ENCODE data around the gene KIAA2012.

Gene KIAA2012

DNA sequence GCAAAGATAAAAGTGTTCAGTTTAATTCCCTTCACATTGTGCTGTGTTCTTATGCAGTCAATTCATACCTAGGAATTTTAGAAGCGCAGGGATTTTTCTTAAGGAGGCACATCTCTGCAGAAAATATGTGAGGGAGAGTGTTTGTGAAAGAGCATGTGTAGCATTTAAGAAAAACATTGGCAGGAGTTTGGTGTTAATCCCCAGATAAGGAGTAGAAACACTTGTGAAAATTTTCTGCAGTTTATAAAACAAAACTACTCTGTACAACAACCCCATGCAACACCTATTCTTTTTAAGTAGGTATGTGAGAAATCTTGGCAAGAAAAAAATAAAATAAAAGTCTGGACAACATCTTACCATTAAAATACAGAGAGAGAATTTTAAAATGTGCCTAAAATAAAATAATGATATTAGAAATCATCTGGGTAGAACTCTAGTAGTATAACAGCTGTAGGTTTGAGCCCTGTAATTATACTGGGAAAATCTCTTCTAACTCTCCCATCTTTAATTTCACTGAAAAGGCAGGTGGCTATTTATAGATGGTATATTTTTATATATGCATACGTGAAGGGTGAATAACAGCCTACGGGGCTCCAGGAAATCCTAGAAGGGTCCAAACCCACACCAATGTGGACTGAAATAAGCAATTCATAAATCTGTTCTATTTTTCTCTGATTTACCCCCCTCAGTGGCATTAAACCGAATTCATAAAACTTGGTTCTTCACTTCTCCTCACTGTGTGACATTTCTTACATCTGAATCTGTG, 32.8 kb upstream of the KIAA2012 start:
- Histone ChIP-seq H3K79me2 (ENCODE audit: insufficient read depth, low read length) (no peaks in the 10 kb centered on the region), H3K4me2 (ENCODE audit: insufficient read depth, low read length) (no peak overlapping the region), H3K4me3 (ENCODE audit: low read depth in 1 of 2, low read length in 2 of 2) (no peak overlapping the region), H3K9me3 (ENCODE audit: insufficient read depth, low read length, severe bottlenecking) (no peaks in the 10 kb centered on the region), H4K20me1 (ENCODE audit: insufficient read depth, low read length) (no peaks in the 10 kb centered on the region), H3K36me3 (ENCODE audit: insufficient read depth, low read length) (no peaks in the 10 kb centered on the region), H3K9ac (ENCODE audit: low read depth, low read length) (no peak overlapping the region), H3K27me3 (ENCODE audit: insufficient read depth, low read length, poor library complexity) (peaks cover 26% of the 10 kb centered on the region), H2AFZ (ENCODE audit: low read depth, low read length) (no peak overlapping the region), H3K4me1 (ENCODE audit: insufficient read depth, low read length) (no peaks in the 10 kb centered on the region), H3K27ac (ENCODE audit: low read length) (no peak overlapping the region)
- ATAC-seq (ENCODE audit: insufficient read depth, low read depth) (no peak), DNase-seq (no peak)
- TF ChIP-seq EZH2 (IDR thresholded peaks at IDR 0.05; ENCODE audit: borderline replicate concordance, low read depth, low read length, severe bottlenecking), result no peak
- TF ChIP-seq, protein P1, sequence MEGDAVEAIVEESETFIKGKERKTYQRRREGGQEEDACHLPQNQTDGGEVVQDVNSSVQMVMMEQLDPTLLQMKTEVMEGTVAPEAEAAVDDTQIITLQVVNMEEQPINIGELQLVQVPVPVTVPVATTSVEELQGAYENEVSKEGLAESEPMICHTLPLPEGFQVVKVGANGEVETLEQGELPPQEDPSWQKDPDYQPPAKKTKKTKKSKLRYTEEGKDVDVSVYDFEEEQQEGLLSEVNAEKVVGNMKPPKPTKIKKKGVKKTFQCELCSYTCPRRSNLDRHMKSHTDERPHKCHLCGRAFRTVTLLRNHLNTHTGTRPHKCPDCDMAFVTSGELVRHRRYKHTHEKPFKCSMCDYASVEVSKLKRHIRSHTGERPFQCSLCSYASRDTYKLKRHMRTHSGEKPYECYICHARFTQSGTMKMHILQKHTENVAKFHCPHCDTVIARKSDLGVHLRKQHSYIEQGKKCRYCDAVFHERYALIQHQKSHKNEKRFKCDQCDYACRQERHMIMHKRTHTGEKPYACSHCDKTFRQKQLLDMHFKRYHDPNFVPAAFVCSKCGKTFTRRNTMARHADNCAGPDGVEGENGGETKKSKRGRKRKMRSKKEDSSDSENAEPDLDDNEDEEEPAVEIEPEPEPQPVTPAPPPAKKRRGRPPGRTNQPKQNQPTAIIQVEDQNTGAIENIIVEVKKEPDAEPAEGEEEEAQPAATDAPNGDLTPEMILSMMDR (IDR thresholded peaks at IDR 0.05; ENCODE audit: borderline replicate concordance, extremely low read depth, low read length, poor library complexity, severe bottlenecking), result no peak

DNA sequence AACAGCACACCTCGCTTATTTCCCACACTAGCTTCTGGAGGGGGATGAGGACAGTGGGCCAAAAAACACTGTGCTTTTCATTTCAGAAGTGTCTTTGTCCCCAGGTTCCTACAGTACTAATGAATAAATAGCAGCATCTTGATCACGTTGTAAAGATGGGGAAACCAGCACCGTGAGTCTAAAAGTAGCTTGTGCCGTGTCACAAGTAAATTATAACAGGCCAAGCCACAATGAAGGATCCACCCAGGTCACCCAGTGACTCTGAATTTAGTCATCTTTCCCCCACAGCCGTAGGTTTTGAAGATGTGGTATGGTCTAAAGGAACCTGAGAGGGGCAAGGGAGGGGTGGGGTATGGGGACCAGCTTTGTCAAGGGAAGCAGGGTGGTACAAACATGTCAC, 30.6 kb upstream of the KIAA2012 start:
- Histone ChIP-seq H3K36me3 (ENCODE audit: insufficient read depth, low read length) (no peaks in the 10 kb centered on the region), H3K4me3 (ENCODE audit: low read depth in 1 of 2, low read length in 2 of 2) (no peak overlapping the region), H3K4me2 (ENCODE audit: insufficient read depth, low read length) (no peak overlapping the region), H3K27ac (ENCODE audit: low read length) (no peak overlapping the region), H4K20me1 (ENCODE audit: insufficient read depth, low read length) (no peaks in the 10 kb centered on the region), H3K79me2 (ENCODE audit: insufficient read depth, low read length) (no peaks in the 10 kb centered on the region), H3K9me3 (ENCODE audit: insufficient read depth, low read length, severe bottlenecking) (no peaks in the 10 kb centered on the region), H3K27me3 (ENCODE audit: insufficient read depth, low read length, poor library complexity) (peaks cover 37% of the 10 kb centered on the region), H3K9ac (ENCODE audit: low read depth, low read length) (no peak overlapping the region), H2AFZ (ENCODE audit: low read depth, low read length) (no peak overlapping the region), H3K4me1 (ENCODE audit: insufficient read depth, low read length) (no peaks in the 10 kb centered on the region)
- DNase-seq (no peak), ATAC-seq (ENCODE audit: insufficient read depth, low read depth) (no peak)
- TF ChIP-seq, protein P1 (IDR thresholded peaks at IDR 0.05; ENCODE audit: borderline replicate concordance, extremely low read depth, low read length, poor library complexity, severe bottlenecking), result no peak
- no peak for TF ChIP-seq EZH2 (IDR thresholded peaks at IDR 0.05; ENCODE audit: borderline replicate concordance, low read depth, low read length, severe bottlenecking)

DNA sequence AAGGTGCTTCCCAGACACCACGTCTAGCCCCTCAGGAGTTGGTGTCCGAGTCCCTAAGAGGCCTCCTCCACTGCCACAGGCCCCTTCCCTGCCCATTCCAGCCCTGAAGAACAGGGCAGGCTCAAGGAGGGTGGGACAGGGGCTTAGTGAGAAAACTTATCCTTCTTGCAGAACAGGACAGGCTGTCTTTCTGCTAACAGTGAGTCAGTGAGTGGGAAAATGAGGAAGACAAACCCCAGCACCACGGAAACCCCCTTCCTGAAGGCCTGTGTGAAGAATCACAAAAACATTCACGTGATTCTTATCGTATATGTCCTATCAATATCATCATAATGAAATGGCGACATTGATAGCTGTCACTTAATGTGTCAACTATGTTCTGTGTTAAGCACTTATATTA, 29.6 kb upstream of the KIAA2012 start:
- Histone ChIP-seq H3K4me3 (ENCODE audit: low read depth in 1 of 2, low read length in 2 of 2) (no peak overlapping the region), H3K27me3 (ENCODE audit: insufficient read depth, low read length, poor library complexity) (peaks cover 35% of the 10 kb centered on the region), H2AFZ (ENCODE audit: low read depth, low read length) (no peak overlapping the region), H3K9ac (ENCODE audit: low read depth, low read length) (no peak overlapping the region), H3K36me3 (ENCODE audit: insufficient read depth, low read length) (no peaks in the 10 kb centered on the region), H3K4me2 (ENCODE audit: insufficient read depth, low read length) (no peak overlapping the region), H3K27ac (ENCODE audit: low read length) (no peak overlapping the region), H4K20me1 (ENCODE audit: insufficient read depth, low read length) (no peaks in the 10 kb centered on the region), H3K9me3 (ENCODE audit: insufficient read depth, low read length, severe bottlenecking) (no peaks in the 10 kb centered on the region), H3K4me1 (ENCODE audit: insufficient read depth, low read length) (no peaks in the 10 kb centered on the region), H3K79me2 (ENCODE audit: insufficient read depth, low read length) (no peaks in the 10 kb centered on the region)
- no peak for ATAC-seq (ENCODE audit: insufficient read depth, low read depth)
- no peak for DNase-seq
- TF ChIP-seq, protein P1 (IDR thresholded peaks at IDR 0.05; ENCODE audit: borderline replicate concordance, extremely low read depth, low read length, poor library complexity, severe bottlenecking), result no peak
- TF ChIP-seq EZH2 (IDR thresholded peaks at IDR 0.05; ENCODE audit: borderline replicate concordance, low read depth, low read length, severe bottlenecking), result no peak

Measured in DND-41 (cell line).